Epithelial cell of umbilical artery (primary cell): Measurements from ENCODE around the gene EID3. TPM values are rescaled to one million over a fixed set of nuclear protein-coding genes. Genes with fewer than 3 reads are reported as not detected.

Source experiments
- total RNA-seq: library from RNA; depleted of rRNA; stranded (reverse); fragments of >200 nt; gene quantifications from 2 replicates; pipeline ENCODE4 v1.2.3, GENCODE V29; 2014

The EID3 gene
- total RNA-seq = 1.9 and 10.3 TPM in 2 replicates

GRCh38 chr12:104303538-104304151 is at the start of gene EID3:
Gene EID3 (plus strand): TSS chr12:104303739. CDS start chr12:104303935, 196 bp downstream.

Other genes starting within 250 kb of the EID3 start
- 10.7 and 24.0 TPM in 2 replicates for gene HCFC2, start 239.2 kb upstream of the EID3 start, total RNA-seq
- 13.3 and 20.8 TPM in 2 replicates for gene NFYB, start 165.5 kb upstream of the EID3 start, total RNA-seq
- gene TXNRD1, start 88.0 kb upstream of the EID3 start, total RNA-seq = 408 and 915 TPM in 2 replicates
- 7.8 and 12.3 TPM in 2 replicates for gene CHST11, start 153.2 kb downstream of the EID3 start, total RNA-seq